Psoas muscle (tissue), 8 donors: ENCODE results near the gene MAML3. TPM values are rescaled to one million over a fixed set of nuclear protein-coding genes. Genes with fewer than 3 reads are reported as not detected.

Experiments used
- ATAC-seq, 4 donors: fragments of 200-7000 bp; cut with Tn5 transposase; one replicate each; pipeline ENCODE4 v1.9.1; 2020; ENCODE audit warnings: moderate library complexity in 3 of 4, mild to moderate bottlenecking in 2 of 4
- DNase-seq, 2 donors: peaks; one replicate each; pipeline ENCODE4 v3.0.0-alpha.2; 2020
- H3K27ac ChIP-seq: fragments of 200-600 bp; one replicate; pipeline ENCODE4 v1.8.0; 2022
- H3K27me3 ChIP-seq, 3 donors: fragments of 200-600 bp in 1 of 3; one replicate each; pipeline versions ENCODE4 v1.6.1 to v1.8.0; 2013 to 2022; ENCODE audit warnings: low read length in 2 of 3, mild to moderate bottlenecking in 2 of 3, moderate library complexity in 1 of 3; ENCODE audit not compliant: insufficient read depth in 3 of 3
- H3K36me3 ChIP-seq, 2 donors: fragments of 200-600 bp in 1 of 2; one replicate each; pipeline versions ENCODE4 v1.6.1 to v1.8.0; 2013 to 2022; ENCODE audit warnings: low read depth in 1 of 2, mild to moderate bottlenecking in 1 of 2, moderate library complexity in 1 of 2; ENCODE audit not compliant: insufficient read depth in 1 of 2
- H3K4me1 ChIP-seq: fragments of 200-600 bp; one replicate; pipeline ENCODE4 v1.8.0; 2022
- H3K4me3 ChIP-seq: fragments of 200-600 bp; one replicate; pipeline ENCODE4 v1.8.0; 2022; ENCODE audit warnings: mild to moderate bottlenecking
- H3K9me3 ChIP-seq: fragments of 200-600 bp; one replicate; pipeline ENCODE4 v1.8.0; 2022
- WGBS, 3 donors: extraction: QIAGEN DNeasy Blood & Tissue Kit; methylation state at CpG; one replicate each; pipeline versions ENCODE4 v1.1.6 to v1.1.7; 2013; 5-methylcytosine and 5-hydroxymethylcytosine counted together
- intact Hi-C, 2 donors: fragments of 100-400 bp; cut with DNase I; formaldehyde crosslinking; loops; one replicate each; pipeline versions ENCODE4 v1.11.0 to v1.14.2; 2022
- polyA plus RNA-seq, 3 donors: library from polyadenylated mRNA; stranded (reverse); fragments of 200-250 nt; gene quantifications; one replicate each; pipeline ENCODE4 v1.2.3, GENCODE V29; 2013
- total RNA-seq, 4 donors: library from RNA; stranded (reverse); fragmentation: NEBNext Ultra II Directional in 2 of 4; extraction: Animal tissue kit (Norgen Biotek cat#: 25700) in 2 of 4; gene quantifications; one replicate each; pipeline versions ENCODE4 v1.2.1 to v1.2.4, GENCODE V29; 2021 to 2023
- TF ChIP-seq, protein P1 (sequence below): fragments of 200-600 bp; IDR thresholded peaks from one replicate; pipeline ENCODE4 v1.8.0; 2022; ENCODE audit warnings: antibody characterized with exemption
- donor health status: healthy with polysubstance abuse.
- donor health status: DM: no; HTN: no; CAD: no; lungs with moderate emphysema.
- donor health status: Bipolar disorder and iron deficiency.
- donor health status: healthy.
- donor health status: DM: yes; HTN: yes; CAD: no.
- donor health status: DM: no; HTN: no; CAD: no.
- donor health status: DM: no; HTN: no; CAD: no.
- donor health status: DM: yes; HTN: yes; CAD: no.

MAML3 gene
- total and polyA plus RNA-seq, 7 donors, result 0.43 to 2.7 (median 0.74) TPM

DNA sequence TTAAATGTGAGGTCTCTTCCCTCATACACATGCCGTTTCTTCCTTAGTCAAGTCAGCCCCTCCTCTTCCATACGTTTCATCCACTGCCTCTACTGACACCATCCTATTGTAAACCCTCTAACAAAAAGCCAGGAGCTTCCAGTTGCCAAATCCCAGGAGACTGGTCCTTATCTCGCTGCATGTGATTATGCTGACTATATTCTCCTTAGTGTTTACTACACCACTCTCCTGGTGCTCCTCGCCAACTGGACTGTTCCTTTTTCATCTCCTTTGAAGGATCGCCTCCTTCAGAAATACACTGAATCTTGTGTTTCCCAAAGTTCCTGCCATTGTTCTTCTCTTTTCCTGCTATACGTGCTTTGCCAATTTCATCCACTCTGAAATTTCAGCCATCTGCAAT is 27.7 kb downstream of the MAML3 start:
- TF ChIP-seq, protein P1, sequence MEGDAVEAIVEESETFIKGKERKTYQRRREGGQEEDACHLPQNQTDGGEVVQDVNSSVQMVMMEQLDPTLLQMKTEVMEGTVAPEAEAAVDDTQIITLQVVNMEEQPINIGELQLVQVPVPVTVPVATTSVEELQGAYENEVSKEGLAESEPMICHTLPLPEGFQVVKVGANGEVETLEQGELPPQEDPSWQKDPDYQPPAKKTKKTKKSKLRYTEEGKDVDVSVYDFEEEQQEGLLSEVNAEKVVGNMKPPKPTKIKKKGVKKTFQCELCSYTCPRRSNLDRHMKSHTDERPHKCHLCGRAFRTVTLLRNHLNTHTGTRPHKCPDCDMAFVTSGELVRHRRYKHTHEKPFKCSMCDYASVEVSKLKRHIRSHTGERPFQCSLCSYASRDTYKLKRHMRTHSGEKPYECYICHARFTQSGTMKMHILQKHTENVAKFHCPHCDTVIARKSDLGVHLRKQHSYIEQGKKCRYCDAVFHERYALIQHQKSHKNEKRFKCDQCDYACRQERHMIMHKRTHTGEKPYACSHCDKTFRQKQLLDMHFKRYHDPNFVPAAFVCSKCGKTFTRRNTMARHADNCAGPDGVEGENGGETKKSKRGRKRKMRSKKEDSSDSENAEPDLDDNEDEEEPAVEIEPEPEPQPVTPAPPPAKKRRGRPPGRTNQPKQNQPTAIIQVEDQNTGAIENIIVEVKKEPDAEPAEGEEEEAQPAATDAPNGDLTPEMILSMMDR, result no peak
- no peaks in the 10 kb centered on the region for H3K9me3 ChIP-seq
- ATAC-seq (no peak), DNase-seq (no peak)
- no peak overlapping the region for H3K27ac ChIP-seq
- H3K27me3 ChIP-seq, result no peaks in the 10 kb centered on the region
- no peaks in the 10 kb centered on the region for H3K36me3 ChIP-seq
- intact Hi-C loops, result no loop called here
- no peak overlapping the region for H3K4me3 ChIP-seq
- no peaks in the 10 kb centered on the region for H3K4me1 ChIP-seq
- WGBS, 3 donors, result 81 to 85% (median 82%) methylated on average over 6 of the region's 6 CpGs

DNA sequence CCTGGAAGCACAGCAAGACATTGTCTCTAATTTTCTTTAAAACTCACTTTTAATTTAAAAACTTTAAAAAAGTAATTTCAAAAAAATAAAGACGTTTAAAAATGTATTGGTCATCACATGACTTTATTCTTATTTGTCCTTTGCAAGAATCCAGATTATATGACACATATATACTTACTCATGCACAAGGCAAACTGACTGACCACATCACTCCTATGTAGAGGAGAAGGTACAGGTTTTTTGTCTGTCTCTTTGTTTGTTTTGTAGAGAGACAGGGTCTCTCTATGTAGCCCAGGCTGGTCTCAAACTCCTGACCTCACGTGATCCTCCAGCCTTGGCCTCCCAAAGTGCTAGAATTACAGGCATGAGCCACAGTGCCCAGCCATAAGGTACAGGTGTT is 28.6 kb downstream of the MAML3 start:
- DNase-seq (no peak), ATAC-seq (no peak)
- TF ChIP-seq, protein P1, result no peak
- no peak overlapping the region for H3K4me3 ChIP-seq
- H3K27ac ChIP-seq, result no peak overlapping the region
- no peaks in the 10 kb centered on the region for H3K9me3 ChIP-seq
- WGBS, 3 donors, result 90 to 96% (median 91%) methylated on average over 2 of the region's 2 CpGs
- H3K27me3 ChIP-seq, result no peaks in the 10 kb centered on the region
- H3K4me1 ChIP-seq, result no peaks in the 10 kb centered on the region
- H3K36me3 ChIP-seq, result no peaks in the 10 kb centered on the region
- intact Hi-C loops, result no loop called here

DNA sequence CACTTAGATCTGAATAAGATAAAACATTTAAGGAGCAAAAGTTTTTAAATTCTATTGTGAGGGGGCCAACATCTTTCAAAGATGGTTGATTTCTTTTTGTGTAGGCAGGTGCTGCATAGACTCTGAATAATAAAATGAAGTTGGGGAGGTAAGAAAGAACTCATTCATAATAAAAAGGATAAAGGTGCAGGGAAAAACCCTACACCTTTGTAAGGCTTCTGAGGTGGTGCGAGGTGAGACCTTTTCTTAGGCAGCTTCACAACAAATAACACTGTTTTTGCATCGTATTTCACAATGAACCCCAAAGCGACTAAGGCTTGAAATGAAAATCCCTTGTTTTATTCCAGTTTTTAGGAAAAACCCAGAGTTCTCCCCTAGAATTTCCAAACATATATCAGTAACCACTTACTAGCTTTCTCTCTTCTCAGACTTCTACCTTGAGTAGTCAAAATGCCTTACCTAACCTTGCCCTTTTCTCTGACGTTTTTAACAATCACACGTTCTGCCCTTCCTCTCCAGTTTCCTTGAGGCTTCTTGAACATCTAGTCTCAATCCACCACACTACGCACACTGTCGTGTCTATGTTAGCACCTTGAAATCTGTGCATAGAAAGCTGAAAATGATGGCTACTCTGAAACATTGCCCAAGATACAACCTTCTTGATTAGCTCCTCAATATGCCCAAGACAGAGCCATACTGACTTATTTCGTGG is 30.2 kb downstream of the MAML3 start:
- 90 to 94% (median 92%) methylated on average over 8 of the region's 8 CpGs for WGBS, 3 donors
- Histone ChIP-seq H3K27ac (no peak overlapping the region), H3K9me3 (no peaks in the 10 kb centered on the region)

DNA sequence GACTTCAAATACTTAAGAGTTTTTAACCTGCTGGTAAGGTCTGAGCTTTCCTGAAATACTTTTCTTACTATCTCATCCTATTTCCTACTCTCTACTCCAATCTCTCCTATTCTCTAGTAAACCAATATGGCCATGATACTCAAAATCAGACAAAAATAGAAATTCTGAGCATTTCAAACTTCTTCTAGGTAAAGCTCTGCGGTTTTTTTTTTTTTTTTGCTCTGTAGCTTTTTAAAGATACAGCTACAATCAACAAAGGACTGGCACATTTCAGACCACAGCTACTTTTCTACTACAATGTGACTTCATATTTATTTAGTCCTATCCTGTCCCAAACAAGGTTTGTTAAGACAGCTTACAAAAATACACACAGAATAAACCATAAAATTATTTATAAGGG is 31.1 kb downstream of the MAML3 start:
- H3K36me3 ChIP-seq, result no peaks in the 10 kb centered on the region
- 52 to 76% (median 61%) methylated on average over 1 of the region's 1 CpG for WGBS, 3 donors
- no peak overlapping the region for H3K27ac ChIP-seq
- no peaks in the 10 kb centered on the region for H3K27me3 ChIP-seq
- no peaks in the 10 kb centered on the region for H3K9me3 ChIP-seq
- no peaks in the 10 kb centered on the region for H3K4me1 ChIP-seq
- ATAC-seq, result no peak
- H3K4me3 ChIP-seq, result no peak overlapping the region
- TF ChIP-seq, protein P1, result no peak
- intact Hi-C loops, result no loop called here
- DNase-seq, result no peak

More for the DNA sequence above, 30.2 kb downstream of the MAML3 start:
- no peaks in the 10 kb centered on the region for H3K4me1 ChIP-seq
- DNase-seq (no peak), ATAC-seq (no peak)
- H3K4me3 ChIP-seq, result no peak overlapping the region
- no peaks in the 10 kb centered on the region for H3K36me3 ChIP-seq
- intact Hi-C loops, result no loop called here
- TF ChIP-seq, protein P1, result no peak
- no peaks in the 10 kb centered on the region for H3K27me3 ChIP-seq

DNA sequence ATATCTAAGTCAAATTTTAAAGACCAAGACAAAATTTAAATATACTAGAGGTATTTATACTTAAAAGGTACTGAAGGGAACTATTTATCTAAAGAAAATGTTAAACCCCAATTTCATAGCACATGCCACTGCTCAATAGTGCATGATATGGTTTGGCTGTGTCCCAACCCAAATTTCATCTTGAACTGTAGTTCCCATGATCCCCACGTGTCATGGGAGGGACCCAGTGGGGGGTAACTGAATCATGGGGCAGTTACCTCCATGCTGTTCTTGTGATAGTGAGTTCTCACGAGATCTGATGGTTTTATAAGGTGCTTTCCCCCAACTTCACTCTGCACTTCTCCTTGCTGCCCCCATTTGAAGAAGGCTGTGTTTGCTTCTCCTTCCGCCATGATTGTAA is 32.3 kb downstream of the MAML3 start:
- Histone ChIP-seq H3K4me3 (no peak overlapping the region), H3K27ac (no peak overlapping the region), H3K36me3 (no peaks in the 10 kb centered on the region), H3K27me3 (no peaks in the 10 kb centered on the region), H3K4me1 (no peaks in the 10 kb centered on the region), H3K9me3 (no peaks in the 10 kb centered on the region)
- no peak for DNase-seq
- intact Hi-C loops, result no loop called here
- TF ChIP-seq, protein P1, result no peak
- 89 to 92% (median 91%) methylated on average over 3 of the region's 3 CpGs for WGBS, 3 donors
- ATAC-seq, result no peak
